ENCODE data around the gene ITGA4.

DNA sequence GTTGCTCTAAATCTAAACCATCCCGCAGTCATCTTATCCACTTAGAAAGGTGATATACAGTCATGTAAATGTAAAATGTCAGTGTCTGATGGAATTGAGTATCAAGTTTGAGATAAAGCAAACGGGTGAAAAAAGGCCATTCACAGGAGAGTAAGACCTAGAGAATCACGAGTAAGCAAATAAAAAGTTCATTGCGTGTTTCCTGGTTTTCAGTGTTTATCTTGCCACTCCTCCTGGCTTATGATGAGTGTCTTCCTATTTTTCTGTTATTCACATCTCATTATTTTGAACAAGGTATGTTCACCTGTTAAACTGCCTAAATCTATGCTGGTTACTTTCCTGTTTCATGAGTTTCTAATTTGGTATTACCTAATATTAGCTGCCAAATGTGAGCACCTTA, 68.8 kb downstream of the ITGA4 start:
- TF ChIP-seq, protein P1, sequence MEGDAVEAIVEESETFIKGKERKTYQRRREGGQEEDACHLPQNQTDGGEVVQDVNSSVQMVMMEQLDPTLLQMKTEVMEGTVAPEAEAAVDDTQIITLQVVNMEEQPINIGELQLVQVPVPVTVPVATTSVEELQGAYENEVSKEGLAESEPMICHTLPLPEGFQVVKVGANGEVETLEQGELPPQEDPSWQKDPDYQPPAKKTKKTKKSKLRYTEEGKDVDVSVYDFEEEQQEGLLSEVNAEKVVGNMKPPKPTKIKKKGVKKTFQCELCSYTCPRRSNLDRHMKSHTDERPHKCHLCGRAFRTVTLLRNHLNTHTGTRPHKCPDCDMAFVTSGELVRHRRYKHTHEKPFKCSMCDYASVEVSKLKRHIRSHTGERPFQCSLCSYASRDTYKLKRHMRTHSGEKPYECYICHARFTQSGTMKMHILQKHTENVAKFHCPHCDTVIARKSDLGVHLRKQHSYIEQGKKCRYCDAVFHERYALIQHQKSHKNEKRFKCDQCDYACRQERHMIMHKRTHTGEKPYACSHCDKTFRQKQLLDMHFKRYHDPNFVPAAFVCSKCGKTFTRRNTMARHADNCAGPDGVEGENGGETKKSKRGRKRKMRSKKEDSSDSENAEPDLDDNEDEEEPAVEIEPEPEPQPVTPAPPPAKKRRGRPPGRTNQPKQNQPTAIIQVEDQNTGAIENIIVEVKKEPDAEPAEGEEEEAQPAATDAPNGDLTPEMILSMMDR (IDR thresholded peaks at IDR 0.05) = no peak
- no peak for TF ChIP-seq POLR2AphosphoS5 (IDR thresholded peaks at IDR 0.05)
- no peak for TF ChIP-seq POLR2A (IDR thresholded peaks at IDR 0.05; ENCODE audit: low read depth)
- TF ChIP-seq EP300 (IDR thresholded peaks at IDR 0.05) = no peak

Measured in esophagus muscularis mucosa (tissue), 4 donors.